GM23338 (cell line): Measurements from ENCODE around the gene GADL1. TPM values are rescaled to one million over a fixed set of nuclear protein-coding genes. Genes with fewer than 3 reads are reported as not detected.

Experiments
- ATAC-seq: fragments of 200-7000 bp; cut with Tn5 transposase; 3 replicates; pipeline ENCODE4 v1.9.1; 2020
- DNase-seq: peaks from one replicate; pipeline ENCODE4 v3.0.0-alpha.2; 2015; ENCODE audit warnings: low spot score
- H2AFZ ChIP-seq: fragments of 200-600 bp; sonication (generic); 2 replicates; pipeline ENCODE4 v1.8.0; 2016; ENCODE audit warnings: antibody characterized with exemption, mild to moderate bottlenecking, moderate library complexity
- H3F3A ChIP-seq: fragments of 200-600 bp; sonication (generic); replicated peaks from 2 replicates; pipeline ENCODE4 v1.8.0; 2017; ENCODE audit warnings: antibody characterized with exemption, mixed run types, low read depth
- H3K27ac ChIP-seq: fragments of 200-600 bp; sonication (generic); 2 replicates; pipeline ENCODE4 v1.6.1; 2016; ENCODE audit warnings: low read depth
- H3K27me3 ChIP-seq: fragments of 200-600 bp; sonication (generic); 2 replicates; pipeline ENCODE4 v1.8.0; 2016; ENCODE audit warnings: mild to moderate bottlenecking, mixed run types, moderate library complexity; ENCODE audit not compliant: insufficient read depth
- H3K36me3 ChIP-seq: fragments of 200-600 bp; sonication (generic); 2 replicates; pipeline ENCODE4 v1.8.0; 2016; ENCODE audit warnings: mild to moderate bottlenecking; ENCODE audit not compliant: insufficient read depth
- H3K4me1 ChIP-seq: fragments of 200-600 bp; sonication (generic); 2 replicates; pipeline ENCODE4 v1.8.0; 2016; ENCODE audit warnings: mild to moderate bottlenecking, moderate library complexity; ENCODE audit not compliant: insufficient read depth
- H3K4me2 ChIP-seq: fragments of 200-600 bp; sonication (generic); 2 replicates; pipeline ENCODE4 v1.7.1; 2017; ENCODE audit warnings: mixed run types
- H3K4me3 ChIP-seq: fragments of 200-600 bp; sonication (generic); 2 replicates; pipeline ENCODE4 v1.6.1; 2016; ENCODE audit warnings: mixed run types
- H3K79me2 ChIP-seq: fragments of 200-600 bp; sonication (generic); replicated peaks from 2 replicates; pipeline ENCODE4 v1.8.0; 2017; ENCODE audit warnings: mild to moderate bottlenecking; ENCODE audit not compliant: insufficient read depth
- H3K9me2 ChIP-seq: fragments of 200-600 bp; sonication (generic); 2 replicates; pipeline ENCODE4 v1.8.0; 2017; ENCODE audit not compliant: insufficient read depth
- H4K20me1 ChIP-seq: fragments of 200-600 bp; sonication (generic); replicated peaks from 2 replicates; pipeline ENCODE4 v1.8.0; 2017; ENCODE audit warnings: mild to moderate bottlenecking; ENCODE audit not compliant: insufficient read depth
- H3K27ac Mint-ChIP-seq: 2 replicates; pipeline ENCODE4 v1.8.0; 2020; ENCODE audit warnings: inconsistent platforms, mild to moderate bottlenecking, moderate library complexity, mixed read lengths
- H3K27me3 Mint-ChIP-seq: 3 replicates; pipeline ENCODE4 v1.8.0; 2022; ENCODE audit warnings: low read depth, mild to moderate bottlenecking, moderate library complexity, mixed read lengths, inconsistent platforms; ENCODE audit not compliant: insufficient read depth, poor library complexity
- H3K36me3 Mint-ChIP-seq: 3 replicates; pipeline ENCODE4 v1.8.0; 2021; ENCODE audit warnings: low read depth, mild to moderate bottlenecking, inconsistent platforms, moderate library complexity, mixed read lengths
- H3K4me1 Mint-ChIP-seq: 3 replicates; pipeline ENCODE4 v1.8.0; 2020; ENCODE audit warnings: mild to moderate bottlenecking, inconsistent platforms, mixed read lengths
- H3K4me3 Mint-ChIP-seq: 3 replicates; pipeline ENCODE4 v1.8.0; 2021; ENCODE audit warnings: moderate library complexity, mild to moderate bottlenecking, inconsistent platforms, mixed read lengths
- H3K9me3 Mint-ChIP-seq: 3 replicates; pipeline ENCODE4 v1.8.0; 2020; ENCODE audit warnings: moderate library complexity, mild to moderate bottlenecking, inconsistent platforms, mixed read lengths
- CREB1 ChIP-seq: fragments of 250-450 bp; sonication (Bioruptor Pico); IDR thresholded peaks from 2 replicates; pipeline ENCODE4 v1.5.0; 2020; ENCODE audit warnings: low read depth, mild to moderate bottlenecking, moderate library complexity
- EZH2 ChIP-seq: fragments of 200-600 bp; sonication (generic); IDR thresholded peaks from one replicate; pipeline ENCODE4 v1.8.0; 2017; ENCODE audit warnings: antibody characterized with exemption, mild to moderate bottlenecking, low read depth; ENCODE audit not compliant: unreplicated experiment
- EZH2phosphoT487 ChIP-seq: fragments of 200-600 bp; sonication (generic); IDR thresholded peaks from one replicate; pipeline ENCODE4 v1.8.1; 2018; ENCODE audit warnings: antibody characterized with exemption; ENCODE audit not compliant: unreplicated experiment
- JUNB ChIP-seq: IDR thresholded peaks from one replicate; pipeline ENCODE4 v1.6.1; 2016; ENCODE audit warnings: antibody characterized with exemption; ENCODE audit not compliant: unreplicated experiment
- POLR2AphosphoS5 ChIP-seq: IDR thresholded peaks from 2 replicates; pipeline ENCODE4 v1.6.1; 2016; ENCODE audit warnings: antibody characterized with exemption, low read depth
- ZNF114 ChIP-seq: fragments of 250-450 bp; sonication (Bioruptor Pico); IDR thresholded peaks from 2 replicates; pipeline ENCODE4 v1.5.0; 2020; ENCODE audit warnings: mild to moderate bottlenecking, moderate library complexity
- ZNF331 ChIP-seq: fragments of 250-450 bp; sonication (Bioruptor Pico); IDR thresholded peaks from 2 replicates; pipeline ENCODE4 v1.5.0; 2020; ENCODE audit warnings: low read depth, mild to moderate bottlenecking, moderate library complexity
- polyA plus RNA-seq: library from polyadenylated mRNA; unstranded; fragments of >200 nt; fragmentation: Nextera tagmentation; extraction: Ambion mirVana; gene quantifications from 2 replicates; pipeline ENCODE4 v1.2.1, GENCODE V29; 2016
- total RNA-seq: library from RNA; depleted of rRNA; stranded (reverse); fragments of >200 nt; shearing (Covaris generic); gene quantifications from 2 replicates; pipeline ENCODE4 v1.2.3, GENCODE V29; 2014
- TF ChIP-seq, protein P1 (sequence below), 2 experiments: fragments of 200-600 bp in 1 of 2; sonication (generic) in 1 of 2; conservative IDR thresholded peaks; 2 replicates each; pipeline versions ENCODE4 v1.5.1 to v1.6.1; 2016 to 2017; ENCODE audit warnings: antibody characterized with exemption in 2 of 2, low read depth in 2 of 2, mild to moderate bottlenecking in 2 of 2, moderate library complexity in 1 of 2
- TF ChIP-seq, protein P2 (sequence below): IDR thresholded peaks from one replicate; pipeline ENCODE4 v1.6.1; 2018; ENCODE audit warnings: antibody characterized with exemption; ENCODE audit not compliant: unreplicated experiment
- TF ChIP-seq, protein P3 (sequence below): IDR thresholded peaks from 2 replicates; pipeline ENCODE4 v1.6.1; 2016; ENCODE audit warnings: antibody characterized with exemption

The GADL1 gene
- total and polyA plus RNA-seq, 2 experiments from 2014 or later: 0.35 to 0.50 TPM

DNA sequence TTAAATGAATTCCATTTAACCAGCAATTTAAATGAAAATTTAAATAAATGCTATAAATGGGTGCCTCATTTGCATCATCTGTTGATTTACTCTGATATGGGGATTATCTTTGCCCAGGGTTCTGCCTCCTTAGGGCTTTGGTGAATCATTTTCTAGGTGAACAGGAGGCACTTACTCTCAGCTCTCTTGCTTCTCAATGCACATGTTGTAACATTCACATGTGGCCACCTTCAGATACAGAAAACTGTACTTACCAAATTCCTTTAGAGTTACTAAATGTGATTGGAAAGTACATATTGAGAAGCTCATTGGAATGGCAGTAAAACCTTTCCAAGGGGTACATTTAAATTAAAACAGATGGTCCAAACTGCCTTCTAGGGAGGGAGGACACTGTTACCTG is 20.8 kb downstream of the GADL1 start (continued):
- TF ChIP-seq, protein P1, sequence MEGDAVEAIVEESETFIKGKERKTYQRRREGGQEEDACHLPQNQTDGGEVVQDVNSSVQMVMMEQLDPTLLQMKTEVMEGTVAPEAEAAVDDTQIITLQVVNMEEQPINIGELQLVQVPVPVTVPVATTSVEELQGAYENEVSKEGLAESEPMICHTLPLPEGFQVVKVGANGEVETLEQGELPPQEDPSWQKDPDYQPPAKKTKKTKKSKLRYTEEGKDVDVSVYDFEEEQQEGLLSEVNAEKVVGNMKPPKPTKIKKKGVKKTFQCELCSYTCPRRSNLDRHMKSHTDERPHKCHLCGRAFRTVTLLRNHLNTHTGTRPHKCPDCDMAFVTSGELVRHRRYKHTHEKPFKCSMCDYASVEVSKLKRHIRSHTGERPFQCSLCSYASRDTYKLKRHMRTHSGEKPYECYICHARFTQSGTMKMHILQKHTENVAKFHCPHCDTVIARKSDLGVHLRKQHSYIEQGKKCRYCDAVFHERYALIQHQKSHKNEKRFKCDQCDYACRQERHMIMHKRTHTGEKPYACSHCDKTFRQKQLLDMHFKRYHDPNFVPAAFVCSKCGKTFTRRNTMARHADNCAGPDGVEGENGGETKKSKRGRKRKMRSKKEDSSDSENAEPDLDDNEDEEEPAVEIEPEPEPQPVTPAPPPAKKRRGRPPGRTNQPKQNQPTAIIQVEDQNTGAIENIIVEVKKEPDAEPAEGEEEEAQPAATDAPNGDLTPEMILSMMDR (conservative IDR thresholded peaks at IDR 0.05; ENCODE audit: low read depth in 2 of 2): no peak

DNA sequence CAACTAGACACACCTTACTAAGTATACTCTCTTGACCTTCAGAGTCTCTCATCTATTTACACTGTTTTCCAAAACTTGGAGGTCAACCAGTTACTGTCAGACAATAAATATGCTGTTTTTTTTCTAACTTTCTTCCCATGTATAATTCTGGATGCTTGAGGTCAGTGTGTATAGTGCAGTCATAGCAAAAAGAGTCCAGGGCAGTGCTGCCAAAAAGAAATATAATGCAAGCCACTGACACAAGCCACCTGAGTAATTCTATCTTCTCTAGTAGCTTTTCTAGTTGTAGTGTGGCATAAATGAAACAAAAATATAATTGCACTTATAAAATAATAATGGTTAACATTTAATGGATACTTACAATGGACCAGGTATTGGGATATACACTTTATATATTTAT is 21.6 kb downstream of the GADL1 start:
- DNase-seq: no peak
- Mint-ChIP-seq H3K9me3 (no peaks in the 10 kb centered on the region), H3K4me1 (peaks cover 6% of the 10 kb centered on the region; the same call in 1 of the 3 replicates), H3K36me3 (no peaks in the 10 kb centered on the region), H3K27ac (no peak overlapping the region), H3K4me3 (no peak overlapping the region), H3K27me3 (no peaks in the 10 kb centered on the region)
- Histone ChIP-seq H3K4me1 (no peaks in the 10 kb centered on the region), H3K27me3 (no peaks in the 10 kb centered on the region), H4K20me1 (no peaks in the 10 kb centered on the region), H3K27ac (no peak overlapping the region), H3F3A (no peaks in the 10 kb centered on the region), H3K9me2 (peaks cover 6% of the 10 kb centered on the region; the same call in 1 of the 2 replicates), H3K36me3 (no peaks in the 10 kb centered on the region), H3K4me2 (no peak overlapping the region), H2AFZ (no peak overlapping the region), H3K4me3 (no peak overlapping the region), H3K79me2 (no peaks in the 10 kb centered on the region)
- ATAC-seq: no peak
- TF ChIP-seq CREB1 (CRISPR knock-in tag): no peak
- TF ChIP-seq EZH2: no peak
- TF ChIP-seq, protein P1 (conservative IDR thresholded peaks at IDR 0.05; ENCODE audit: low read depth in 2 of 2): no peak
- TF ChIP-seq EZH2phosphoT487: no peak
- TF ChIP-seq ZNF331 (CRISPR knock-in tag): no peak
- TF ChIP-seq, protein P2, sequence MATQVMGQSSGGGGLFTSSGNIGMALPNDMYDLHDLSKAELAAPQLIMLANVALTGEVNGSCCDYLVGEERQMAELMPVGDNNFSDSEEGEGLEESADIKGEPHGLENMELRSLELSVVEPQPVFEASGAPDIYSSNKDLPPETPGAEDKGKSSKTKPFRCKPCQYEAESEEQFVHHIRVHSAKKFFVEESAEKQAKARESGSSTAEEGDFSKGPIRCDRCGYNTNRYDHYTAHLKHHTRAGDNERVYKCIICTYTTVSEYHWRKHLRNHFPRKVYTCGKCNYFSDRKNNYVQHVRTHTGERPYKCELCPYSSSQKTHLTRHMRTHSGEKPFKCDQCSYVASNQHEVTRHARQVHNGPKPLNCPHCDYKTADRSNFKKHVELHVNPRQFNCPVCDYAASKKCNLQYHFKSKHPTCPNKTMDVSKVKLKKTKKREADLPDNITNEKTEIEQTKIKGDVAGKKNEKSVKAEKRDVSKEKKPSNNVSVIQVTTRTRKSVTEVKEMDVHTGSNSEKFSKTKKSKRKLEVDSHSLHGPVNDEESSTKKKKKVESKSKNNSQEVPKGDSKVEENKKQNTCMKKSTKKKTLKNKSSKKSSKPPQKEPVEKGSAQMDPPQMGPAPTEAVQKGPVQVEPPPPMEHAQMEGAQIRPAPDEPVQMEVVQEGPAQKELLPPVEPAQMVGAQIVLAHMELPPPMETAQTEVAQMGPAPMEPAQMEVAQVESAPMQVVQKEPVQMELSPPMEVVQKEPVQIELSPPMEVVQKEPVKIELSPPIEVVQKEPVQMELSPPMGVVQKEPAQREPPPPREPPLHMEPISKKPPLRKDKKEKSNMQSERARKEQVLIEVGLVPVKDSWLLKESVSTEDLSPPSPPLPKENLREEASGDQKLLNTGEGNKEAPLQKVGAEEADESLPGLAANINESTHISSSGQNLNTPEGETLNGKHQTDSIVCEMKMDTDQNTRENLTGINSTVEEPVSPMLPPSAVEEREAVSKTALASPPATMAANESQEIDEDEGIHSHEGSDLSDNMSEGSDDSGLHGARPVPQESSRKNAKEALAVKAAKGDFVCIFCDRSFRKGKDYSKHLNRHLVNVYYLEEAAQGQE: no peak
- no peak for TF ChIP-seq JUNB
- TF ChIP-seq, protein P3, sequence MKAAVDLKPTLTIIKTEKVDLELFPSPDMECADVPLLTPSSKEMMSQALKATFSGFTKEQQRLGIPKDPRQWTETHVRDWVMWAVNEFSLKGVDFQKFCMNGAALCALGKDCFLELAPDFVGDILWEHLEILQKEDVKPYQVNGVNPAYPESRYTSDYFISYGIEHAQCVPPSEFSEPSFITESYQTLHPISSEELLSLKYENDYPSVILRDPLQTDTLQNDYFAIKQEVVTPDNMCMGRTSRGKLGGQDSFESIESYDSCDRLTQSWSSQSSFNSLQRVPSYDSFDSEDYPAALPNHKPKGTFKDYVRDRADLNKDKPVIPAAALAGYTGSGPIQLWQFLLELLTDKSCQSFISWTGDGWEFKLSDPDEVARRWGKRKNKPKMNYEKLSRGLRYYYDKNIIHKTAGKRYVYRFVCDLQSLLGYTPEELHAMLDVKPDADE: no peak
- no peak for TF ChIP-seq ZNF114 (CRISPR knock-in tag)
- no peak for TF ChIP-seq POLR2AphosphoS5
